Measurements from ENCODE around the gene UBE3C. TPM values are rescaled to one million over a fixed set of nuclear protein-coding genes. Genes with fewer than 3 reads are reported as not detected.

Gene UBE3C
- total RNA-seq, 2 donors from 2014 or later: 35.8 to 35.9 TPM

DNA sequence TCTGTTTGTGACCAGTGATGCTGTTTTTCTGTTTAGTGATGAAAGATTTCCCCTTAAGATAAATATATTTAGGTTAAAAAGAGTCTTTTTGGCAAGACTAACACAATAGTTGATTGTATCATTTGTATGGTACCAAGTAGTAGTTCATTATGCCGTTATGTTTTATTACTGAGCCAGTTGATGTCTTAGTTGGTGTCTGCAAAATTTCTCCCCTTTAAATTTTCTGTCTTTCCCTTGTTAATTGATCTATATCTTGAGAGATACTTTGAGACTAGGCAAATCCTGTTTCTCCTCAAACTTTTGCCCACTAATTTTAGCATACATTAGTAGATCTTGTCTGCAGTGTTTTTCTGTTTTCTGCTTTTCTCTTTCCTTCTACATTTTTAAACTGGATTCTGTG lies 21.7 kb downstream of the UBE3C start:
- DNase-seq (no peak), ATAC-seq (no peak)
- H3K4me3 ChIP-seq: no peak overlapping the region
- no peak overlapping the region for H3K27ac ChIP-seq
- no peaks in the 10 kb centered on the region for H3K9me3 ChIP-seq
- peaks cover 22% of the 10 kb centered on the region for H3K4me1 ChIP-seq
- no peaks in the 10 kb centered on the region for H3K36me3 ChIP-seq (replicated peaks in 1 of 2; ENCODE audit: insufficient read depth in 1 of 2, low read depth in 2 of 2)
- 79 to 81% methylated on average over 1 of the region's 1 CpG for WGBS, 2 donors
- no peak for TF ChIP-seq POLR2A (IDR thresholded peaks at IDR 0.05)
- TF ChIP-seq, protein P1, sequence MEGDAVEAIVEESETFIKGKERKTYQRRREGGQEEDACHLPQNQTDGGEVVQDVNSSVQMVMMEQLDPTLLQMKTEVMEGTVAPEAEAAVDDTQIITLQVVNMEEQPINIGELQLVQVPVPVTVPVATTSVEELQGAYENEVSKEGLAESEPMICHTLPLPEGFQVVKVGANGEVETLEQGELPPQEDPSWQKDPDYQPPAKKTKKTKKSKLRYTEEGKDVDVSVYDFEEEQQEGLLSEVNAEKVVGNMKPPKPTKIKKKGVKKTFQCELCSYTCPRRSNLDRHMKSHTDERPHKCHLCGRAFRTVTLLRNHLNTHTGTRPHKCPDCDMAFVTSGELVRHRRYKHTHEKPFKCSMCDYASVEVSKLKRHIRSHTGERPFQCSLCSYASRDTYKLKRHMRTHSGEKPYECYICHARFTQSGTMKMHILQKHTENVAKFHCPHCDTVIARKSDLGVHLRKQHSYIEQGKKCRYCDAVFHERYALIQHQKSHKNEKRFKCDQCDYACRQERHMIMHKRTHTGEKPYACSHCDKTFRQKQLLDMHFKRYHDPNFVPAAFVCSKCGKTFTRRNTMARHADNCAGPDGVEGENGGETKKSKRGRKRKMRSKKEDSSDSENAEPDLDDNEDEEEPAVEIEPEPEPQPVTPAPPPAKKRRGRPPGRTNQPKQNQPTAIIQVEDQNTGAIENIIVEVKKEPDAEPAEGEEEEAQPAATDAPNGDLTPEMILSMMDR (IDR thresholded peaks at IDR 0.05): no peak
- H3K27me3 ChIP-seq: no peaks in the 10 kb centered on the region
- intact Hi-C loops (cut with DNase I): no loop called here

DNA sequence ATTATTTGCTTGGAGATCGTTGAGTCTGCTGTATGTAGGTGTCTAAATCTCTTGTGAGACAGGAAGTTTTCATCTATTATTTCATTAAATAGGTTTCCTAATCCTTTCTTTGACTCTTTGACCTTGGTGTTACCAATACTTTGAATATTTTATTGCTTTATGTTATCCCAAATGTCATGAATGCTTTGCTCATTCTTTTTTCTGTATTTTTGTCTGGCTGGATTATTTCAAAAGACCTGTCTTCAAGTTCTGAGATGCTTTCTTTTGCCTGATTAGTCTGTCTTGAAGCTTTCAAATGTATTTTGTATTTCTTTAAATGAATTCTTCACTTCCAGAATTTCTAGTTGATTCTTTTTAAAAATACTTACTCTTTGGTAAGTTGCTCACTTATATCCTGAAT lies 27.3 kb downstream of the UBE3C start:
- Histone ChIP-seq H3K27me3 (no peaks in the 10 kb centered on the region), H3K36me3 (replicated peaks in 1 of 2; ENCODE audit: insufficient read depth in 1 of 2, low read depth in 2 of 2) (peaks cover 0 to 4% of the 10 kb centered on the region in 2 donors), H3K9me3 (no peaks in the 10 kb centered on the region), H3K4me3 (no peak overlapping the region), H3K4me1 (no peaks in the 10 kb centered on the region), H3K27ac (no peak overlapping the region)
- intact Hi-C loops (cut with DNase I): no loop called here
- WGBS, 2 donors: 68 to 69% methylated on average over 1 of the region's 1 CpG
- no peak for ATAC-seq
- no peak for TF ChIP-seq POLR2A (IDR thresholded peaks at IDR 0.05)
- TF ChIP-seq, protein P1 (IDR thresholded peaks at IDR 0.05): no peak
- no peak for DNase-seq

DNA sequence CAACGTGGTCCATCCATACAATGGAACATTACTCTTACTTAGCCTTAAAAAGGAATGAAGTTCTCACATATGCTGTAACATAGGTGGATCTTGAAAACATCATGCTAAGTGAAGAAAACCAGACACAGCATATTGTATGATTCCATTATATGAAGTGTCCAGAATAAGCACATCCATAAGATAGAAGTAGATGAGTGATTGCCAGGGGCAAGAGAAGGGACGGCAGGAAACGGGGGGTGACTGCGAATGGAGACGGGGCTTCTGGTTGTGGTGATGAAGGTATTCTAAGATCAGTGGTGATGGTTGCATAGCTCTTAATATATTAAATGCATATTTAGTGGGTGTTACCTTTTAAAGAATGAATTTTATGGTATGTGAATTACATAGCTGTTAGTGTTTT lies 29.8 kb downstream of the UBE3C start:
- Histone ChIP-seq H3K9me3 (no peaks in the 10 kb centered on the region), H3K27ac (no peak overlapping the region), H3K4me3 (no peak overlapping the region), H3K36me3 (replicated peaks in 1 of 2; ENCODE audit: insufficient read depth in 1 of 2, low read depth in 2 of 2) (peaks cover 0 to 12% of the 10 kb centered on the region in 2 donors), H3K4me1 (no peaks in the 10 kb centered on the region), H3K27me3 (no peaks in the 10 kb centered on the region)
- DNase-seq (no peak), ATAC-seq (no peak)
- 92 to 94% methylated on average over 5 of the region's 5 CpGs for WGBS, 2 donors
- no peak for TF ChIP-seq POLR2A (IDR thresholded peaks at IDR 0.05)
- TF ChIP-seq, protein P1 (IDR thresholded peaks at IDR 0.05): no peak
- intact Hi-C loops (cut with DNase I): no loop called here

DNA sequence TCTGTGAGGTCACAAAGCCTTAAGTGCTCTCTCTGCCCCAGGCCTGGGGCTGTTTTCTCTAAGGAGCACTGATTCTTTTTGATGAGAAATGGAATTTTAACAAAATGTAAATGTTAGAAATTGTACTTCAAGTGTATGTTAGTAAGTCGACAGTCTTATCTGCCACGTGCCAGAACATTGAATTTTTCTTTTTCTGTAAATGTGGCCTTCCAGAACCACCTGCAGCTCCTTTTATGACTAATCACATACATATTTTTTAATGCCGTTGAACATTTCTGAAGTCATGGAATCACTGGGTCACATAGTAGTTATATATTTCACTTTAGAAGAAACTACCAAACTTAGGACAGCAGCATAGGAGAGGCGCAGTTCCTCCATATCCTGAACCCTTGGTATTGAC lies 38.0 kb downstream of the UBE3C start:
- Histone ChIP-seq H3K4me1 (no peaks in the 10 kb centered on the region), H3K27ac (no peak overlapping the region), H3K36me3 (replicated peaks in 1 of 2; ENCODE audit: insufficient read depth in 1 of 2, low read depth in 2 of 2) (peaks cover 4 to 15% of the 10 kb centered on the region in 2 donors), H3K4me3 (no peak overlapping the region), H3K9me3 (no peaks in the 10 kb centered on the region), H3K27me3 (no peaks in the 10 kb centered on the region)
- no peak for ATAC-seq
- WGBS, 2 donors: 90 to 93% methylated on average over 4 of the region's 4 CpGs
- intact Hi-C loops (cut with DNase I): no loop called here
- TF ChIP-seq, protein P1 (IDR thresholded peaks at IDR 0.05): no peak
- no peak for TF ChIP-seq POLR2A (IDR thresholded peaks at IDR 0.05)
- no peak for DNase-seq

DNA sequence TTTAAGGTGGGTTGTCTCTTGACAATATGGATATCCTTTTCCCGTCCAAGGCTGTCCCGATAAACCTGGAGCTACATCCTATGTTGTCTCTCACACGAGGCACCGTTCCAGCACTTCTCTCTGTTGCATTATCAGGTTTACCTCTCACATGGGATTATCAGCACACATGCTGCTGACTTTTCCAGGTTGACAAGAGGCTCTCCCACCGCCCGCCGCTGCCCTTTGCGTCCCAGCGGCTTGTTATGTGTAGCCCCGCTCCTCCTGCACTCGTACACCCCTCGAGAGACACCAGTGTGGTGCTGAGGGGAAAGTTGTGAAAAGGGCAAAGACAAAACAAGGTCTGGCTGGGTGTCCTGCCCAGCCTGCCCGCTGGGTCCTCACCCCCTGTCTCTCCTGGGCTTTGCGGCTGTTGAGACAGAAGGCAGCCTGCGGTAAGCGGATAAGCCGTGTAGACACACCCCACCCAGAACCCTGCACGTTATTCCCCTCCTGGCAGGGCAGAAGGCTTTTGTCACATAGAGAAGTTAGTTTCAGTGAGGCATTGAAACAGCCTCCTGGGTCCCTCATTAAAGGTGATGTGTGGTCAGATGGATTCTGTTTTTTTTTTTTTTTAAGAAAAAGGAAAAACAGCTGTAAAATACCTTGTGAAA lies 38.7 kb downstream of the UBE3C start:
- H3K9me3 ChIP-seq: no peaks in the 10 kb centered on the region
- no peak for TF ChIP-seq POLR2A (IDR thresholded peaks at IDR 0.05)
- TF ChIP-seq, protein P1 (IDR thresholded peaks at IDR 0.05): no peak
- ATAC-seq (no peak), DNase-seq (no peak)
- H3K4me3 ChIP-seq: no peak overlapping the region
- intact Hi-C loops (cut with DNase I): no loop called here
- H3K36me3 ChIP-seq (replicated peaks in 1 of 2; ENCODE audit: insufficient read depth in 1 of 2, low read depth in 2 of 2): peaks cover 4 to 19% of the 10 kb centered on the region in 2 donors
- WGBS, 2 donors: 86 to 90% methylated on average over 18 of the region's 18 CpGs
- no peaks in the 10 kb centered on the region for H3K27me3 ChIP-seq
- H3K27ac ChIP-seq: no peak overlapping the region
- H3K4me1 ChIP-seq: no peaks in the 10 kb centered on the region
